Activated CD4-positive, CD25-positive, alpha-beta regulatory T cell treated with anti-CD3 and anti-CD28 coated beads, Interleukin-2, amount 50 U/mL, for 72 hours (primary cell): ENCODE data around the gene IMMP2L.
"Not testable (repeated sequence)": the region's sequence is repeated elsewhere in the genome, so short reads cannot be mapped to it uniquely, and the experiment has no call there.

Experiments
- DNase-seq: peaks from one replicate; pipeline ENCODE4 v3.0.0; 2021

Gene IMMP2L

DNA sequence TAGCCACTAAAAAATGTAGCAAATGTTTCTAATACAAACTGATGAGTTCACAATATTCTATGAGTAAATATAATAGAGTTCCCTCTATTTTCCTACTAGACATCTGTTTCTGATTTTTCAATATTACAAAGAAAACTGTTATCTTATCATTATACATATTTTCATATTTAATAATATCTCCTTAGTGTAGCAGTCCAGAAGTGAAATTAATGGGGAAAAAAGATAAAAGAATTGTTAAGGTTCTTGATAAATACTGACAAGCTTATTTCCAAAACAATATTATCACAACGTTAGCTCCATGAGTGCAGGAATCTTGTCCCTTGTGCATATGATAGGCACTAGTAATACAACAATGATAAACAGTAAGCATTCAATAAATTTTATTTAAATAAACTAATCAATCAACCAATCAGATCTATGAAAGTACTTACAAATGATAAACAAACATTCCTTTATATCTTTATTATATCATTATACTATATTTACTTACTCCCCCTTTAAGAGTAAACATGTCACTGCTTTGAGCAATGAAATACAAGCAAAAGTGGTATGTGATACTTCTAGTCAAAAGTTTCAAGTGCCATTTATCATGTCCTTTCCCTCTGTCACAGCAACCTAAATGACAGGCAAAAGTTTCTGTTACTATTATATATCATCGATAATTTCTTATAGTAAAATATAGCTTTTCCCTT, 103.1 kb downstream of the IMMP2L start:
- DNase-seq = no peak

DNA sequence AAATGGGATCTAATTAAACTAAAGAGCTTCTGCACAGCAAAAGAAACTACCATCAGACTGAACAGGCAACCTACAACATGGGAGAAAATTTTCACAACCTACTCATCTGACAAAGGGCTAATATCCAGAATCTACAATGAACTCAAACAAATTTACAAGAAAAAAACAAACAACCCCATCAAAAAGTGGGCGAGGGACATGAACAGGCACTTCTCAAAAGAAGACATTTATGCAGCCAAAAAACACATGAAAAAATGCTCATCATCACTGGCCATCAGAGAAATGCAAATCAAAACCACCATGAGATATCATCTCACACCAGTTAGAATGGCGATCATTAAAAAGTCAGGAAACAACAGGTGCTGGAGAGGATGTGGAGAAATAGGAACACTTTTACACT, 111.6 kb downstream of the IMMP2L start:
- not testable (repeated sequence) for DNase-seq

DNA sequence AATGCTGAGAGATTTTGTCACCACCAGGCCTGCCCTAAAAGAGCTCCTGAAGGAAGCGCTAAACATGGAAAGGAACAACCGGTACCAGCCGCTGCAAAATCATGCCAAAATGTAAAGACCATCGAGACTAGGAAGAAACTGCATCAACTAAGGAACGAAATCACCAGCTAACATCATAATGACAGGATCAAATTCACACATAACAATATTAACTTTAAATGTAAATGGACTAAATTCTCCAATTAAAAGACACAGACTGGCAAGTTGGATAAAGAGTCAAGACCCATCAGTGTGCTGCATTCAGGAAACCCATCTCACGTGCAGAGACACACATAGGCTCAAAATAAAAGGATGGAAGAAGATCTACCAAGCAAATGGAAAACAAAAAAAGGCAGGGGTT, 114.8 kb downstream of the IMMP2L start:
- not testable (repeated sequence) for DNase-seq

DNA sequence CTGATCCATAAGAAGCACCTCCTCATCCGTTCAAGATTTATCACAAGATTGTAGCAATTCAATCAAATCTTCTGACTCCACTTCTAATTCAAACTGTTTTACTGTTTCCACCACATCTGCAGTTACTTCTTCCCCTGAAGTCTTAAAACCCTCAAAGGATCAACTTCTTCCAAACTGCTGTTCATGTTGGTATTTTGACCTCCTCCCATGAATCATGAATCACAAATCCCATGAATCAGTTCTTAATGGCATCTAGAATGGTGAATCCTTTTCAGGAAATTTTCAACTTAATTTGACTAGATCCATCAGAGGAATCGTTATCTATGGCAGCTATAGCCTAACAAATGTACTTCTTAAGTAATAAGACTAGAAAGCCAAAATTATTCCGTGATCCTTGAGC, 122.3 kb downstream of the IMMP2L start:
- DNase-seq = no peak

DNA sequence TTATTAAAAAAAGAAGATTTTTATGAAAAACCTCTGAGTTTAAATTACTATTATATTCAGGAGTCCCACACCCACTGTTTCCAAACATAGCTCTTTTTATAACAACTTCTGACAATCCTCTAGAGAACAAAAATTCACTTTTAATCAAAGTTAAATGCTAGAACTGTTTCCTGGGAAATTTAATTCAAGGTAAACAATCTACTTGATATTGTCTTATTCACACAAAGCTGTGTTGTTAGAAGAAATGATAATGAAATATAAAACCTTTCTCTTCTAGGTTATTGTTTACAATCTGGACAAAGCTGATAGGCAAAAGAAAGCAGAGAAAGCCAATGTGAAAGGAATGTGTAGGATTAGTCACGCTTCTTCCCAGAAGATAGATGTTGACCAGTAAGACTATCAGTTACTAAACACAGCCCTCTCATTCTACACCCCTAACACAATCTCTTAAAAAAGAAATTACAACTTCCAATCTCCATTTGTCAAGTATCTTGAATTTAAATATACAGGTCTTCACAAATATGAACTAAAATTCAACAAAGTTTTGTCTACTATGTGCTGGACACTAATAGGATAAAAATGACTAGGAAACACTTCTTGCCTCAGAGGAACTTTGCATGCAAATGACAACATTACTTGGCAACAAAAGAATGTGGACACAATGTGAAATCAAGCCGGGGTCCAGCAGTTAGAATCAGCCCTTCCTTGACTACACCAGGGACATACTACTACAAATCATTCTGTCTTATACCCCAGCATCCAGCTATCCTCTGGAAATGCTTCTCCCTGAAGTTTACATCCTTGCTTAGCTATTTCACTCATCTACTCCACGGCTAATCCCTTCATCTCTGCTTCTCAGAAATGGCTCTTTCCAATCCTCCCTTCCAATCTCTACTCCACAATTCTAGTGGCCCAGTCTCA, 123.7 kb downstream of the IMMP2L start:
- DNase-seq = no peak

DNA sequence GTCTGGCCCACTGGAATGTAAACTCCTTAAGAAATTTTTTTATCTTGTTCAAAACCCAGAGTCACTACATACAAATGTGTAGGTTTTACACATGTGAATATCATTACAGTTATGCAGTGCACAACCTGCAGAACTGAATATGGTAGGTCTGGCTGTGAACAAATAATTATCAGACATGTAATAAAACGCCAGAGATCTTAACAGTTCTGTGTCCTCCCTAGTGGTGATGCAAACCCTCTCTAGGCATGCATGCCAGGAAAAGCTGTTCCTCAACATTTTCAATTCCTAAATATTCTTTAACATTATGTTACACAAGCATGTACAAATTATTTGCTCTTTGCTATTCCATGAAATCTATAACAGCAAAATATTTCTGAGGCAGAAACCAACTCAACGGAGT, 124.6 kb downstream of the IMMP2L start:
- no peak for DNase-seq

DNA sequence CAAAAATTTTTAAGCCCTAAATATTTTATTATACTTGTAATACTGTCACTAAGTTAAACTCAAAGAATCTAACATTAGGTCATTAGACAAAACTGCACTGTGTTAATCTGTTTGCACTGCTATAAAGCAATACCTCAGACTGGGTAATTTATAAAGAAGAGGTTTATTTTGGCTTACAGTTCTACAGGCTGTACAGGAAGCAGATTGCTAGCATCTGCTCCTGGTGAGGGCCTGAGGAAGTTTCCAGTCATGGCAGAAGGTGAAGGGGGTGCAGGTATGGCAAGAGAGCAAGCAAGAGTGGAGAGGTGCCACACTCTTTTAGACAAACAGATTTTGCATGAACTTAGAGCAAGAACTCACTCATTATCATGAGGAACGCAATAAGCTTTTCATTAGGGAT, 125.7 kb downstream of the IMMP2L start:
- no peak for DNase-seq

DNA sequence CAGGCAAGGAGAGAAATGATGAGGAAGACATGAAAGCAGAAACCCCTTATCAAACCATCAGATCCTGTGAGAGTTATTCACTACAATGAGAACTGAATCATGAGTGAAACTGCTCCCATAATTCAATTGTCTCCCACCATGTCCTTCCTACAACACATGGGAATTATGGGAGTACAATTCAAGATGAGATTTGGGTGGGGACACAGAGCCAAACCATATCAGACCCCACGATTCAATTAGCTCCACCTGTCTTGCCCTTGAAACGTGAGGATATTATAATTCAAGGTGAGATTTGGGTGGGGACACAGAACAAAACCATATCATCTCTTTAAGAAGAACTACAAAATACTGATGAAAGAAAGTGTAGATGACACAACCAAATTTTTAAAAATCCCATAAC, 128.9 kb downstream of the IMMP2L start:
- no peak for DNase-seq

DNA sequence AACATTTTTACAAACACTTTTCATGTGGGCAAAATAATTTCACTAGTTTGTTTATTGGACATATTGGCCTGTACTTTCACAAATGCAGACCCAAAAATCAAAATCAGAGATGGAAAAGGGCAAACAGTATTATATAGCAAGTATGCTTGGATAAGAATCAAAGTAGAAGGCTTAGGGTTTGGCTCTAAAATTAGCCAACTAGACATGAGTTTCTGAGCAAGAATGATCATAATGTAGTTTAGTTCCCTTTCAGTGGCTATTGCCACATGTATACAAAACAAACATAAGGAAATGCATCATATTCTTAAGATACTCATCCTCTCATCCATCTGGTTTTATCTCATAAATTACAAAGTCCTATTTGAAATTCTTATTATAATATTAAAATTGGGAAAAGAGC, 132.5 kb downstream of the IMMP2L start:
- no peak for DNase-seq

DNA sequence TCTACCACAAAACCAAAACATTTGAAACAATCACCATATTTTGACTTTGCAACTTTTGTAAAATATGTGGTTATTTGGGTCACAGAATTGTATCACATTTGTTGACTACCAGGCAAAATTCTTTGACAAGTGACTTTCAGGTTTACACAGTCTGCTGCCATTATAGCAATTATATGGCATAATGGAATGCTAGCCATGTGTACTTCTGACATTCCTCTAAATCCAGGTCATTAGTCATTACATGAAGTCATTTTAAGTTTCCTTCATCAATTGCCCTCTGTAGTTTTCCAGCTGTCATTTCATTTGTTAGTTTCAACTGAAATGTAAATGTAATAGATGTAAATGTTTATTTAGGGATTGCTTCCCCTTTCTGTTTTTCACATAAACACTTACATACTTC, 137.5 kb downstream of the IMMP2L start:
- no peak for DNase-seq

DNA sequence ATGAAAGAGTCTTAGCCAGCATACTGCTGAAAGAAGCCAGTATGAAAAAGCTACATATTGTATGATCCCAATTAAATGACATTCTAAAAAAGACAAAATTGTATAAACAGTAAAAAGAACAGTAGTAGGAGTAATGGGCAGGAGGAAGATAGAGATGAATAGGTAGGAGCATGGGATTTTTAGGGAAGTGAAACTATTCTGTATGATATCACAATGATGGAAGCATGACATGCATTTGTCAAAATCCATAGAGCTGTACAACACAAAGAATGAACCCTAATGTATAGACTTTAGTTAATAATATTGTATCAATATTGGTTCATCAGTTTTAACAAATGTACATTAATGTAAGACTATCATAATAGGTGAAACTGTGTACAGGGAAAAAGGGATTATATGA, 147.9 kb downstream of the IMMP2L start:
- DNase-seq = no peak

DNA sequence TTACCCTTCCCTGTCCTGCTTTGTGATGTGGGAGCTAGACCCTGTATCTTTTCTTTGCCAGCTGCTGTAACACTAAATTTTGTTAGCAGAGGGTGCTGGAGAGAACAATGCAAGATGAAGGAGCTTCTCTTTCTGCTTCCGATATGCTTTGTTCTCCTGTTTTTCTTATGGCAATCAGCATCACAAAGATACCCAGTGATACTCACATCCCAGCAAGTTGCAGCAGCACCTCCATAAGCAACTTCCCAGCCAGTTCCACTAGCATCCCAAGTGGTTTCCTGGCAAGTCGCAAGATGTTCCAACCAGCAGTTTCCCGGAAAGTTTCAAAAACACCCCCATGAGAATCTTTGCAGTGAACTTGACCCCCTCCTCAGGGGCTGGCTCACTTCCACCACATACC, 148.6 kb downstream of the IMMP2L start:
- DNase-seq = no peak

DNA sequence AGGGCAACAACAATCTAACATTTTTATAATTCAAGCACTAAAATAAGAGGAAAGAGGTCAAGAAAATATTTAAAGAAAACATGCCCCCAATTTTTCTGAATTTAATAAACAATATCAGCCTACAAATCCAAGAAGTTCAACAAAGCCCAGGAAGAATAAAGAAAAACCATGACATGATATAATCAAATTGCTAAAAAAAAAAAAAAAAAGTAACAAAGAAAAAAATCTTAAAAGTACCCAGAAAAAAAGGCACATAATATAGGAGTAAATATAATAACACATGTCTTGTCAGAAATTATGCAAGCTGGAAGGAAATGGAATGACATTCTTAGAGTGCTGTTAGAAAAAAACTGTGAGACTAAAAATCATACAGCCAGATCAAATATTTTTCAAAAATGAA, 151.4 kb downstream of the IMMP2L start:
- DNase-seq = no peak

DNA sequence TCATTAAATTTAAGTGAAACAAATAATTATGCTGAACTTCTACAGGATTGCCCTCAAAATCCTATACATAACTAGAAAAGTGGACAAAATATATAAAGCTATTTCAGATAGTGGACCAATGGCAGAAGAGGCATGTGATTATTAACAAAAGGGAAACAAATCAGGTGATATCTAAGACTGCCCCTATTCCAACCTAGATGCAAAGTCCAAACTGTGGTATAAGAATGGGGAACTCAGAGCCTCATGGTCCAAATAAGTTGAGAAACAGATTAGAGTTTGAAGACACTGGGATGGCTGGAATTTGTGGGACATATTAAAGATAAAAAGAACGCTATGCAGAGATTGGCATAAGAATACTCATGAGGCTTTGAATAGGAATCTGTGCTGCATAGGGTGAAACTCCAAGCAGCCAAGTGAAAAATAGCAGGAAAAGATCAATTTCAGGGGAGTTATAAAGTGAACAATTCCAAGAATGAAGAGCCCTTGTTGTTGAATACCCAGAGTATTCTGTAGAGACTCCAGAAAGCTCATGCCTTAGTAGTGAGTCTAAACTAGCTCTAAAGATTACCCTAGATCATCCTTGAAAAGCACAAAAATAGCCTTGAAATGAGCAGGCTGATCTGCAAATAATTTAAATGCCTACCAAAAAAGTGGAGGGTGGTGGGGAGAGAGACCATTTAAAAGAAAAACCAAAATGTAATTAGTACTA, 152.4 kb downstream of the IMMP2L start:
- no peak for DNase-seq

DNA sequence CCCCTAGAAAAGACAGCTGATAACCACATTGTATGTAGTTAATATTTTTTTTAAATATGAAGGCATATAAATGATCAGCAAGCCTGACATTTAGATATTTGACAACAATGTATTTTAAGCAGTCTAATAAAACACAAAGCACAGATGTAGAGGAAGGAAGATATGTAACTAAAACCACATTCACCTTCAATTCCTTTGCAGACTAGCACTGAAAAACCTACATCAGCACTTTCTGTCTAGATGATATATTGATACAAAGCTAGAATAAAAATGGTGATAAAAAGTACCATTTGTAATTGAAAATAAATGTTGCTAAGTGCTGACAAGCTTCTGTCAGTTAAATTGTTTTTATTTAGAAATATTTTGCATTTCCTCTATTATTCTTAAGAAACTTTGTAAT, 153.6 kb downstream of the IMMP2L start:
- no peak for DNase-seq

DNA sequence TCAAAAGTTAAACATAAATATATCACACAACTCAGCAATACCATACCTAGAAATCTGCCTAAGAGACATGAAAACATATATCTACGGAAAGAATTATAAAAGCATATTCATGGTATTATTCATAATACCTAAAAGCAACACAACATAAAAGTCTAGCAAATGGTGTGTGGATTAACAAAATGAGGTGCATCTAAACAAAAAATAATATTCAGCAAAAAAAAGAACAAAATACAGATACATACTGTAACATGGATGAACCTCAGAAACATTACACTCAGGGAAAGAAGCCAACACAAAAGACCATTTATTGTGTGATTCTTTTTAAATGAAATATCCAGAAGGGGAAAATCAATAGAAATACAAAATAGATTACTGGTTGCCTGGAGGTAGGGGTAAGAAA, 155.0 kb downstream of the IMMP2L start:
- DNase-seq = no peak

DNA sequence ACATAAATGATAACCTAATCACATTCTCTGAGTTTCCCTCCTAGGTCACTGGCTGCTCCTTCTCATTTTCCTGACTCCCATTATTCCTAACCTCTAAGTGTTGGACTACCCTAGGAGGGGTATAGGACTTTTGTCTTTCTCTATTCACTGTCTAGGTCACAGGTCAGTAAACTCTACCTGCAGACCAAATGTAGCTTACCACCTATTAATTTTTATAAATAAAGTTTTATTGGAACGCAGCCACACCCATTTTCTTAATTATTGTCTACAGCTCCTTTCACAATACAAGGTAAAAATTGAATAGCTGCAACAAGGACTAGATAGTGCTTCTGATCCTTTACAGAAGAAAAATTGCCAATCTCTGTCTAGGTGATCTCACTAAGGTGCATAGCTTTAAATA, 156.7 kb downstream of the IMMP2L start:
- DNase-seq = no peak

DNA sequence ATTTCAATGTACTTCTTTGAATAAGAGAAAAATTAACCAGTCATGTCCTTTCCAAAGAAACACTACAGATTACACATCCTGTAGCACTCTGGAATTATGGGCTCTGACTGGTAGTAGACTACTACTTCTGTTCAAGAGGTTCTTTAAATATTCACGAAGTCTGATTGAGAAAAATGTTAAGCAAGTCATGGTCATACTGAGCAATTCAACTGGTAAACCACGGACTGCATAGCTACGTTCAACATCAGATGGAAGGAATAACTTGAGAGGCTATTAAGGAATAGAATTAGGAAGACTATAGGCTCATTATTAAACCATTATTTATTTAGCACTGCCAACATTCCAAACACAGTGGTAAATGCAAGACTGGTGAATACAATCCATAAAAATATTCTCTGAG, 160.8 kb downstream of the IMMP2L start:
- DNase-seq = no peak

DNA sequence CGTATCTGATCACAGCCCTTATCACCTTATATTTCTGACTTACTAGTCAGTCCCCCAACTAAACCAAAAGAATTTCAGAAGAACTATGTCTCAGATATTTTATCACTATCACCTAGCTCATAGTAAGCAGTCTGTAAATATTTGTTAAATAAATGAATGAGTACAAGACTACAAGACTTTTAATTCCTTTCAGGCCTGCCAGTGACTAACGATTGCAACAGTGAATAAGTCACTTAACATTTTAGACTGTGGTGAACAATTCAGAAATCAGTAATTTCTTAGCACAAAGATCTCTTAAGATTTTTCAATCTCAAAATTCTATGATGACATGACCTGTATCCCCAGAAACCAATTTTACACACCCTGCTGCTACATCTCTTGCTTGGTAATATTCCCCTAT, 162.2 kb downstream of the IMMP2L start:
- no peak for DNase-seq

DNA sequence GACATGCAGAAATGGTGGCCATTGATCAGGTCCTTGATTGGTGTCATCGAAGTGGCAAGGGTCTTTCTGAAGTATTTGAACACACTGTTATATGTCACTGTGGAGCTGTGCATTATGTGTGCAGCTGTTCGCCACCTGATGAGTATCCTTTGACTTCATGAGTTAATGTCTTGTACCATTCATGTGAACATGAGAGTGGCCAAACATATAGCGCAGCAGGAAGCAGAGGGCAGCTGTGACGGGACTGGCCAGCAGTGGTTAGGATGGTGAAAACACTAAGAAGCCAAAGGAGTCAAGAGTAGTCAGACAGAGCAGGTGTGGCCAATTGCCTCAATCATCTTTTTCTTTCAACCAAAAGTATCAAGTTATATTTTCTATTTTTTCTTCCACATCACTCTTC, 167.4 kb downstream of the IMMP2L start:
- no peak for DNase-seq

DNA sequence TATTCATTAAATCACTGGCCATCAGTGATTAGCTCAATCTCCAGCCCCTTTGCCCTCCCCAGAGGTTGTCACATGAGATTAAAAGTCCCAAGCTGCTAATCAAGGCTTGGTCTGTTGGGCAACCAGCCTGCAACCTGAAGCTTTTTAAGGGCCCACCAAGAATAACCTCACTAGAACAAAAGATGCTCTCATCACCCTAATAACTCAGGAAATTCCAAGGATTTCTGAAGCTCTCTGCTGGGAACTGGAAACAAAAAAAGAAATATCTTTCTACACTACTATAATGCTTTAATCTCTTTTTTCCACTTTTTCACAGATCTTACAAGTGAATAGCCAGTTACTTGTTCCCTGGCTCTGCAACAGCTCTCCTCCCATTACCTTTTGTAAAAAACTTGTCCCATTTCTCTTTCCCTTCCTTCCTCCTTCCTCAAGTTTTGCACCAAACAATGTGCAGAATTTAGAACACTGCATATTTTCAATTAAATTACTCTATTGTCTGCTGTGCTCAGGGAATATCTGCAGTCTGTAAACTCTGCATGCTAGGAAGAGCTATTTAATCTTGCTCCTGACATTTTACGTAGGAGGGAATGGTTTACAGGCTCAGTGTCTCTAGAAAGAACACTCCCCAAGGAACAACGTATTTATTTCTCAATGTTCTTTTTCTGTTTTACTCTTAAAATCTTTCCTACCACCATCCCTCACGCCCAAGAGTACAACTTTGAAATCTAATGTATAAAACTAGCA, 169.1 kb downstream of the IMMP2L start:
- DNase-seq = no peak

DNA sequence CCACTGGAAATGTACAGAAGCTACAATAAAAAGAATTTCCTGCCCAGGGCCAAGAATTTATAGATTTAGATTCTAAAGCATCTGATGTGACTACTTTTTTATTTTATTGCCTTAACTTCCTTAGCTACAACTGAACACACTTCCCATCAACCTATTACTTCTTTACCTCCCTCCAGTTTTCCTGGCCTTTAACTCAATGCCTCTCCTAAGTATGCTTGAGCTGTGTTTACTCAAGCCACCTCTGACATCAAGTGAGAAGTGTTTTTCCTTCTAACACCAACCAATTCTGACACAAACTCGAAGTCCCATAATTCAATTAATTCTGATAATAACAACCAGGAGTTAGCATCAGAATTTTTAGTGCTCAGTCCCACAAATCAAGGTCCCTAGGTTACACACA, 170.0 kb downstream of the IMMP2L start:
- DNase-seq = no peak

DNA sequence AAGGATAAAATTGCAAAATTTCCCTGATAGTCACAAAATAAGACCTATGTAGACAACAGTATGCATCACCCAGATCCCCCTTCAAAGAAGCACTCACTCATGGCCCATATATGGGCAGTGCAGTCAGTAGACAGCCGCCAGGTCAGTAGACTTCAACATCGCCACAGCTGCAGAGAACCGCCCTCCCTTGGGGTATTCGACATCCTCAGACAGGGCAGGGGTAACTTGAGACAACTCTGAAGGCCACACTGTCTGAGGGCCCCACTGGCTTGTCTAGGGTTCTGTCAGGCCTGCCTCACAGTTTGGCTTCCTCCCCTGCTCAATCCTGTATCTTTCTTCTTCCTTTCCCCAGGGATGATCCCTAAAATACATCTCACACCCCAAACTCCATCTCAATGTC, 172.3 kb downstream of the IMMP2L start:
- DNase-seq = no peak
